ENCODE results near the gene GNAO1. TPM values are rescaled to one million over a fixed set of nuclear protein-coding genes. Genes with fewer than 3 reads are reported as not detected.

GNAO1 gene
- polyA plus RNA-seq, 1 of the 3 experiments (the other 2 are of a cell fraction): 0.30 TPM

- ChIA-PET POLR2A (no interaction called here), CTCF (interaction anchor here (0.7 to 1.0 kb wide), 2 partner anchors 55 to 110 kb away, joined by 3 read pairs; no protein-coding TSS in a partner anchor)
- 17% methylated on average over 2 of the region's 2 CpGs for WGBS (ENCODE audit: low lambda C conversion rate)
- H4K20me1 ChIP-seq (ENCODE audit: insufficient read depth): no peaks in the 10 kb centered on the region
- no peaks in the 10 kb centered on the region for H3K9me3 ChIP-seq
- TF ChIP-seq JUND (IDR thresholded peaks at IDR 0.05) (no peak), TCF12 (IDR thresholded peaks at IDR 0.05) (no peak), FOSL2 (IDR thresholded peaks at IDR 0.05; ENCODE audit: borderline replicate concordance, low read depth) (no peak), EP300 (IDR thresholded peaks at IDR 0.05; ENCODE audit: borderline replicate concordance in 1 of 2, low read depth in 1 of 2, low read length in 1 of 2) (no peak), SIN3A (IDR thresholded peaks at IDR 0.05; ENCODE audit: borderline replicate concordance, low read depth, low read length) (no peak), NRF1 (IDR thresholded peaks at IDR 0.05; ENCODE audit: low read depth, low read length) (no peak), IRF3 (IDR thresholded peaks at IDR 0.05; ENCODE audit: low read depth, low read length) (no peak)
- H3F3A ChIP-seq (replicated peaks; ENCODE audit: insufficient read depth): no peaks in the 10 kb centered on the region
- no peak overlapping the region for H3K9ac ChIP-seq
- H3K9me2 ChIP-seq: no peaks in the 10 kb centered on the region
- no peak overlapping the region for H3K4me2 ChIP-seq
- H3K27ac ChIP-seq (ENCODE audit: low read depth in 2 of 2, low read length in 1 of 2): no peak overlapping the region
- no peaks in the 10 kb centered on the region for H3K4me1 ChIP-seq (ENCODE audit: control insufficient read depth in 1 of 2, insufficient read depth in 2 of 2, low read depth in 1 of 2, low read length in 1 of 2)
- no peaks in the 10 kb centered on the region for H3K27me3 ChIP-seq (ENCODE audit: insufficient read depth)
- no peak overlapping the region for H2AFZ ChIP-seq (ENCODE audit: low read depth)
- H3K36me3 ChIP-seq (replicated peaks in 1 of 2; ENCODE audit: control insufficient read depth in 1 of 2, insufficient read depth in 2 of 2, low read length in 1 of 2): no peaks in the 10 kb centered on the region
- H3K79me2 ChIP-seq (ENCODE audit: insufficient read depth): no peaks in the 10 kb centered on the region
- no peak overlapping the region for H3K4me3 ChIP-seq (ENCODE audit: low read depth in 2 of 2, low read length in 1 of 2)
- no peak for DNase-seq
These were observed 39.7 kb upstream of the GNAO1 start for GRCh38 chr16:56151621-56152020.

GRCh38 chr16:56161658-56162057, 29.6 kb upstream of the GNAO1 start:
- Histone ChIP-seq H3K9me2 (no peaks in the 10 kb centered on the region), H3K9ac (no peak overlapping the region), H3K27ac (ENCODE audit: low read depth in 2 of 2, low read length in 1 of 2) (no peak overlapping the region), H3K36me3 (replicated peaks in 1 of 2; ENCODE audit: control insufficient read depth in 1 of 2, insufficient read depth in 2 of 2, low read length in 1 of 2) (no peaks in the 10 kb centered on the region), H3K4me2 (no peak overlapping the region), H3K9me3 (no peaks in the 10 kb centered on the region), H3K4me1 (ENCODE audit: control insufficient read depth in 1 of 2, insufficient read depth in 2 of 2, low read depth in 1 of 2, low read length in 1 of 2) (no peaks in the 10 kb centered on the region), H2AFZ (ENCODE audit: low read depth) (no peak overlapping the region), H3F3A (replicated peaks; ENCODE audit: insufficient read depth) (no peaks in the 10 kb centered on the region), H3K27me3 (ENCODE audit: insufficient read depth) (no peaks in the 10 kb centered on the region), H3K79me2 (ENCODE audit: insufficient read depth) (no peaks in the 10 kb centered on the region), H4K20me1 (ENCODE audit: insufficient read depth) (no peaks in the 10 kb centered on the region), H3K4me3 (ENCODE audit: low read depth in 2 of 2, low read length in 1 of 2) (no peak overlapping the region)
- CTCF ChIA-PET: interaction anchor here (0.7 to 1.5 kb wide), 3 partner anchors 9 to 56 kb away, joined by 3 to 4 read pairs (median 3); no protein-coding TSS in a partner anchor
- no peak for TF ChIP-seq CHD2 (IDR thresholded peaks at IDR 0.05; ENCODE audit: low read length, partially characterized antibody)
- no peak for TF ChIP-seq CTCF (IDR thresholded peaks at IDR 0.05)
- no peak for TF ChIP-seq FOXJ3 (CRISPR knock-in tag; IDR thresholded peaks at IDR 0.05)
- TF ChIP-seq TAF1 (IDR thresholded peaks at IDR 0.05; ENCODE audit: borderline replicate concordance, low read depth, low read length): no peak
- no peak for TF ChIP-seq JUND (IDR thresholded peaks at IDR 0.05)
- no peak for TF ChIP-seq MXI1 (IDR thresholded peaks at IDR 0.05; ENCODE audit: low read depth, low read length)
- TF ChIP-seq TEAD4 (IDR thresholded peaks at IDR 0.05; ENCODE audit: borderline replicate concordance, insufficient read depth): no peak
- no peak for TF ChIP-seq EP300 (IDR thresholded peaks at IDR 0.05; ENCODE audit: borderline replicate concordance in 1 of 2, low read depth in 1 of 2, low read length in 1 of 2)
- TF ChIP-seq FOXM1 (IDR thresholded peaks at IDR 0.05; ENCODE audit: low read depth): no peak
- TF ChIP-seq MEF2A (IDR thresholded peaks at IDR 0.05; ENCODE audit: borderline replicate concordance, low read depth): no peak
- no peak for TF ChIP-seq FOSL2 (IDR thresholded peaks at IDR 0.05; ENCODE audit: borderline replicate concordance, low read depth)
- TF ChIP-seq GABPA (IDR thresholded peaks at IDR 0.05; ENCODE audit: low read depth): no peak
- no peak for TF ChIP-seq NRF1 (IDR thresholded peaks at IDR 0.05; ENCODE audit: low read depth, low read length)
- no peak for TF ChIP-seq SIN3A (IDR thresholded peaks at IDR 0.05; ENCODE audit: borderline replicate concordance, low read depth, low read length)
- TF ChIP-seq PBX3 (IDR thresholded peaks at IDR 0.05): no peak
- POLR2A ChIA-PET: no interaction called here
- no peak for DNase-seq
- WGBS (ENCODE audit: low lambda C conversion rate): 21% methylated on average over 4 of the region's 4 CpGs
